K562 (cell line): ENCODE data around the gene CYRIA. TPM values are rescaled to one million over a fixed set of nuclear protein-coding genes. Genes with fewer than 3 reads are reported as not detected.

Source experiments
- BRF1 ChIP-seq: IDR thresholded peaks from 3 replicates; pipeline ENCODE4 v1.6.1; 2011; ENCODE audit warnings: borderline replicate concordance, mild to moderate bottlenecking; ENCODE audit not compliant: insufficient read length; ENCODE audit errors: extremely low read depth
- E4F1 ChIP-seq: fragments of 250-450 bp; sonication (Bioruptor Pico); IDR thresholded peaks from 2 replicates; pipeline ENCODE4 v1.5.0; 2021; ENCODE audit warnings: mild to moderate bottlenecking, borderline replicate concordance
- HMG20B ChIP-seq: fragments of 250-450 bp; sonication (Bioruptor Pico); IDR thresholded peaks from 2 replicates; pipeline ENCODE4 v1.5.0; 2021; ENCODE audit warnings: mild to moderate bottlenecking
- MAFG ChIP-seq: fragments of 450-650 bp; conservative IDR thresholded peaks from 2 replicates; pipeline ENCODE4 v1.6.1; 2016; ENCODE audit warnings: missing genetic modification characterization, missing compliant biosample characterization
- MAFK ChIP-seq: IDR thresholded peaks from 2 replicates; pipeline ENCODE4 v1.6.1; 2011; ENCODE audit warnings: low read length, improper control_type of control experiment
- NEUROD1 ChIP-seq: fragments of 150-350 bp; IDR thresholded peaks from 2 replicates; pipeline ENCODE4 v1.6.1; 2014; ENCODE audit warnings: borderline replicate concordance, low read length, low read depth; ENCODE audit not compliant: partially characterized antibody
- NRF1 ChIP-seq, 2 experiments: fragments of 450-650 bp; IDR thresholded peaks in 1 of 2; conservative IDR thresholded peaks in 1 of 2; 2 replicates each; pipeline ENCODE4 v1.6.1; 2014; ENCODE audit warnings: mild to moderate bottlenecking in 2 of 2
- RHOXF2B ChIP-seq: fragments of 250-450 bp; sonication (Bioruptor Pico); conservative IDR thresholded peaks from 2 replicates; pipeline ENCODE4 v1.5.1; 2021
- TAF15 ChIP-seq: fragments of 200-400 bp; formaldehyde crosslinking; IDR thresholded peaks from 2 replicates; pipeline ENCODE4 v1.6.1; 2017; ENCODE audit warnings: mild to moderate bottlenecking, low read depth, low read length, moderate library complexity
- TEAD4 ChIP-seq, 2 experiments: sonication (generic) in 1 of 2; formaldehyde crosslinking in 1 of 2; IDR thresholded peaks; 2 replicates each; pipeline versions ENCODE4 v1.6.1 to v1.8.0; 2012 to 2022; ENCODE audit warnings: borderline replicate concordance in 1 of 2, inconsistent platforms in 1 of 2, low read length in 1 of 2, mild to moderate bottlenecking in 1 of 2, missing genetic modification reagents in 1 of 2
- TSHZ1 ChIP-seq: fragments of 250-450 bp; sonication (Bioruptor Pico); IDR thresholded peaks from 2 replicates; pipeline ENCODE4 v1.4.0; 2020; ENCODE audit warnings: mild to moderate bottlenecking, moderate library complexity
- ZMIZ1 ChIP-seq, 2 experiments: fragments of 150-350 bp in 1 of 2; IDR thresholded peaks; 2 replicates each; pipeline ENCODE4 v1.6.1; 2012 to 2016; ENCODE audit warnings: low read depth in 2 of 2, low read length in 2 of 2, mild to moderate bottlenecking in 1 of 2, moderate library complexity in 1 of 2
- ZNF395 ChIP-seq: fragments of 200-800 bp; sonication (Bioruptor generic); IDR thresholded peaks from 2 replicates; pipeline ENCODE4 v1.6.1; 2017; ENCODE audit warnings: missing genetic modification characterization, missing compliant biosample characterization
- ZNF584 ChIP-seq: fragments of 200-800 bp; sonication (Bioruptor generic); IDR thresholded peaks from 2 replicates; pipeline ENCODE4 v1.6.1; 2016; ENCODE audit warnings: low read depth, mild to moderate bottlenecking, missing genetic modification characterization, missing compliant biosample characterization
- polyA plus RNA-seq, 8 experiments: library from polyadenylated mRNA; depleted of rRNA in 4 of 8; stranded (reverse) in 5 of 8; unstranded in 3 of 8; fragments of >200 nt; fragmentation: Nextera tagmentation in 2 of 8; fragmentation: Illumina TruSeq in 1 of 8; extraction: Ambion mirVana in 2 of 8; extraction: Trizol in 1 of 8; gene quantifications; 2 replicates each; pipeline versions ENCODE4 v1.2.1 to v1.2.3, GENCODE V29; 2011 to 2014; ENCODE audit warnings: inconsistent platforms in 1 of 8, missing spikeins in 1 of 8
- total RNA-seq, 7 experiments: library from RNA; depleted of rRNA in 6 of 7; stranded (reverse); fragments of >200 nt in 6 of 7; fragmentation: Illumina TruSeq in 2 of 7; extraction: Trizol in 2 of 7; gene quantifications; 2 replicates each; pipeline versions ENCODE4 v1.2.1 to v1.2.3, GENCODE V29; 2011 to 2021; ENCODE audit warnings: low replicate concordance in 1 of 7
- TF ChIP-seq, protein P1 (sequence below): fragments of 250-450 bp; sonication (Bioruptor Pico); IDR thresholded peaks from 2 replicates; pipeline ENCODE4 v1.8.0; 2021; ENCODE audit warnings: moderate library complexity, mild to moderate bottlenecking, inconsistent platforms

The CYRIA gene
- total and polyA plus RNA-seq, 9 of the 15 experiments (the other 6 are each of a cell fraction or from before 2014, with no cell fraction given), result 0.84 to 5.6 (median 3.0) TPM

- TF ChIP-seq, protein P1, sequence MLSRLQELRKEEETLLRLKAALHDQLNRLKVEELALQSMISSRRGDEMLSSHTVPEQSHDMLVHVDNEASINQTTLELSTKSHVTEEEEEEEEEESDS (CRISPR knock-in tag), result no peak
- peak; percentile 79 for TF ChIP-seq MAFG (tag)
- TF ChIP-seq TEAD4 (IDR thresholded peaks at IDR 0.05; ENCODE audit: low read length), result no peak
- no peak for TF ChIP-seq TEAD4 (CRISPR knock-in tag; IDR thresholded peaks at IDR 0.05; ENCODE audit: borderline replicate concordance)
- TF ChIP-seq NEUROD1, result no peak
- TF ChIP-seq BRF1, result no peak
- TF ChIP-seq RHOXF2B (CRISPR knock-in tag), result no peak
- no peak for TF ChIP-seq ZNF584 (CRISPR knock-in tag)
- peak; percentile 60 to 64; a peak in 3 of 4 replicates for TF ChIP-seq NRF1 (conservative IDR thresholded peaks at IDR 0.05 in 1 of 2, IDR thresholded peaks at IDR 0.05 in 1 of 2)
- TF ChIP-seq MAFK, result peak; percentile 76
- no peak for TF ChIP-seq TSHZ1 (CRISPR knock-in tag)
- TF ChIP-seq E4F1 (CRISPR knock-in tag), result no peak
- no peak for TF ChIP-seq ZNF395 (CRISPR knock-in tag)
- no peak for TF ChIP-seq TAF15
- no peak for TF ChIP-seq ZMIZ1 (IDR thresholded peaks at IDR 0.05; ENCODE audit: low read depth in 2 of 2, low read length in 2 of 2)
- no peak for TF ChIP-seq HMG20B (CRISPR knock-in tag)
Measured at GRCh38 chr2:16644221-16644925, 21.3 kb downstream of the CYRIA start (continued).
